ENCODE results near the gene ABCB11. TPM values are rescaled to one million over a fixed set of nuclear protein-coding genes. Genes with fewer than 3 reads are reported as not detected.
A peak's percentile ranks its signal among the peaks of the same experiment; 100 is the strongest.

ABCB11 gene
- total and polyA plus RNA-seq, 9 of the 15 experiments (the other 6 are each of a cell fraction or from before 2014, with no cell fraction given), result 0.04 to 0.51 (median 0.10) TPM; not detected in 1

- no peaks in the 10 kb centered on the region for H3K27me3 ChIP-seq (ENCODE audit: control insufficient read depth in 2 of 2, insufficient read depth in 2 of 2, low read length in 2 of 2)
- H3K4me1 ChIP-seq (replicated peaks in 1 of 2; ENCODE audit: control insufficient read depth in 2 of 2, insufficient read depth in 2 of 2, low read length in 2 of 2), result peaks cover 0 to 29% of the 10 kb centered on the region in 2 experiments; a peak in 4 of 5 replicates
- H3K9ac ChIP-seq (ENCODE audit: insufficient read depth in 1 of 2, low read depth in 2 of 2, low read length in 2 of 2), result no peak overlapping the region
- H3K36me3 ChIP-seq (ENCODE audit: control insufficient read depth, insufficient read depth, low read length), result no peaks in the 10 kb centered on the region
- DNase-seq (ENCODE audit: extremely low read depth in 1 of 4, low spot score in 3 of 4) (peak in 2 of 4 experiments; percentile 67 to 78), ATAC-seq (peak; percentile 89), FAIRE-seq (peak; percentile 66)
- peak overlapping the region; percentile 80 for H2AFZ ChIP-seq (ENCODE audit: low read depth, low read length)
- no TSS peak for BruUV-seq (replicated peaks)
- in situ Hi-C loops (cut with MboI) (no loop called here), intact Hi-C loops (cut with micrococcal nuclease) (loop anchor here (5.0 kb wide), 2 partner anchors 72 to 73 kb away; no protein-coding TSS in a partner anchor)
- no peak overlapping the region for H3K4me3 ChIP-seq
- no peaks in the 10 kb centered on the region for H3K79me2 ChIP-seq (ENCODE audit: control insufficient read depth, insufficient read depth, low read length)
- H3K27ac ChIP-seq (ENCODE audit: extremely low read depth, low read depth, low read length), result peak overlapping the region; percentile 36; the same call in 1 of the 3 replicates
- H4K20me1 ChIP-seq (replicated peaks; ENCODE audit: control insufficient read depth, insufficient read depth, low read length), result no peaks in the 10 kb centered on the region
- peaks cover 8% of the 10 kb centered on the region; the same call in 1 of the 2 replicates for H3K9me3 ChIP-seq (replicated peaks; ENCODE audit: control insufficient read depth, insufficient read depth, low read depth, low read length)
- WGBS (ENCODE audit: insufficient coverage, low coverage, missing lambda C conversion rate), result 0% methylated on average over 1 of the region's 1 CpG
- H3K9me1 ChIP-seq (ENCODE audit: control insufficient read depth, insufficient read depth, low read length), result no peaks in the 10 kb centered on the region
- ChIA-PET CTCF (ENCODE audit: low intra/inter-chr PET ratio) (no interaction called here), POLR2A (interaction anchor here (0.6 to 1.2 kb wide), 4 partner anchors 8 to 16 kb away, joined by 3 to 6 read pairs (median 3); no protein-coding TSS in a partner anchor)
- no peak overlapping the region for H3K4me2 ChIP-seq (ENCODE audit: insufficient read depth, low read length)
- TF ChIP-seq ATF7 (IDR thresholded peaks at IDR 0.05) (0 out of 2 replicates have a peak, but pooled peaks have one; percentile 34), ARID1B (IDR thresholded peaks at IDR 0.05) (peak; percentile 76), HDAC1 (IDR thresholded peaks at IDR 0.05) (peak in 1 of 2 experiments; percentile 50; a peak in 1 of 4 replicates), CTBP1 (IDR thresholded peaks at IDR 0.05; ENCODE audit: borderline replicate concordance) (peak; percentile 72), DPF2 (IDR thresholded peaks at IDR 0.05) (peak; percentile 72), TRIM24 (IDR thresholded peaks at IDR 0.05) (0 out of 4 replicates have a peak, but pooled peaks of 1 of the 2 experiments have one; percentile 50), SOX6 (IDR thresholded peaks at IDR 0.05) (peak; percentile 77), LEF1 (IDR thresholded peaks at IDR 0.05) (peak; percentile 44; the same call in 1 of the 2 replicates), BRD4 (IDR thresholded peaks at IDR 0.05) (no peak), CC2D1A (IDR thresholded peaks at IDR 0.05) (peak; percentile 65; the same call in 1 of the 2 replicates), SREBF1 (IDR thresholded peaks at IDR 0.05; ENCODE audit: borderline replicate concordance, low read depth, low read length) (no peak), YY1 (IDR thresholded peaks at IDR 0.05; ENCODE audit: borderline replicate concordance in 1 of 3, control insufficient read depth in 1 of 3, extremely low read depth in 1 of 3, insufficient read depth in 3 of 3, insufficient read length in 1 of 3, insufficient replicate concordance in 2 of 3, low read depth in 1 of 3, low read length in 2 of 3) (peak in 2 of 3 experiments; percentile 18 to 91), FOXA3 (CRISPR knock-in tag; conservative IDR thresholded peaks at IDR 0.05 in 1 of 2, IDR thresholded peaks at IDR 0.05 in 1 of 2) (peak; percentile 83 to 88), CXXC5 (CRISPR knock-in tag; IDR thresholded peaks at IDR 0.05) (peak; percentile 47; the same call in 1 of the 2 replicates), TCF3 (CRISPR knock-in tag; IDR thresholded peaks at IDR 0.05) (peak; percentile 74), JUND (IDR thresholded peaks at IDR 0.05; ENCODE audit: borderline replicate concordance, low read depth, low read length) (peak; percentile 43; the same call in 1 of the 2 replicates), JUND (tag; IDR thresholded peaks at IDR 0.05; ENCODE audit: borderline replicate concordance, low read depth, low read length) (peak; percentile 44; the same call in 1 of the 3 replicates)
- TF ChIP-seq, protein P1, sequence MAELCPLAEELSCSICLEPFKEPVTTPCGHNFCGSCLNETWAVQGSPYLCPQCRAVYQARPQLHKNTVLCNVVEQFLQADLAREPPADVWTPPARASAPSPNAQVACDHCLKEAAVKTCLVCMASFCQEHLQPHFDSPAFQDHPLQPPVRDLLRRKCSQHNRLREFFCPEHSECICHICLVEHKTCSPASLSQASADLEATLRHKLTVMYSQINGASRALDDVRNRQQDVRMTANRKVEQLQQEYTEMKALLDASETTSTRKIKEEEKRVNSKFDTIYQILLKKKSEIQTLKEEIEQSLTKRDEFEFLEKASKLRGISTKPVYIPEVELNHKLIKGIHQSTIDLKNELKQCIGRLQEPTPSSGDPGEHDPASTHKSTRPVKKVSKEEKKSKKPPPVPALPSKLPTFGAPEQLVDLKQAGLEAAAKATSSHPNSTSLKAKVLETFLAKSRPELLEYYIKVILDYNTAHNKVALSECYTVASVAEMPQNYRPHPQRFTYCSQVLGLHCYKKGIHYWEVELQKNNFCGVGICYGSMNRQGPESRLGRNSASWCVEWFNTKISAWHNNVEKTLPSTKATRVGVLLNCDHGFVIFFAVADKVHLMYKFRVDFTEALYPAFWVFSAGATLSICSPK (IDR thresholded peaks at IDR 0.05; ENCODE audit: borderline replicate concordance), result no peak
- TF ChIP-seq, protein P2, sequence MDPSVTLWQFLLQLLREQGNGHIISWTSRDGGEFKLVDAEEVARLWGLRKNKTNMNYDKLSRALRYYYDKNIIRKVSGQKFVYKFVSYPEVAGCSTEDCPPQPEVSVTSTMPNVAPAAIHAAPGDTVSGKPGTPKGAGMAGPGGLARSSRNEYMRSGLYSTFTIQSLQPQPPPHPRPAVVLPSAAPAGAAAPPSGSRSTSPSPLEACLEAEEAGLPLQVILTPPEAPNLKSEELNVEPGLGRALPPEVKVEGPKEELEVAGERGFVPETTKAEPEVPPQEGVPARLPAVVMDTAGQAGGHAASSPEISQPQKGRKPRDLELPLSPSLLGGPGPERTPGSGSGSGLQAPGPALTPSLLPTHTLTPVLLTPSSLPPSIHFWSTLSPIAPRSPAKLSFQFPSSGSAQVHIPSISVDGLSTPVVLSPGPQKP (CRISPR knock-in tag; IDR thresholded peaks at IDR 0.05), result no peak
- TF ChIP-seq, protein P3, sequence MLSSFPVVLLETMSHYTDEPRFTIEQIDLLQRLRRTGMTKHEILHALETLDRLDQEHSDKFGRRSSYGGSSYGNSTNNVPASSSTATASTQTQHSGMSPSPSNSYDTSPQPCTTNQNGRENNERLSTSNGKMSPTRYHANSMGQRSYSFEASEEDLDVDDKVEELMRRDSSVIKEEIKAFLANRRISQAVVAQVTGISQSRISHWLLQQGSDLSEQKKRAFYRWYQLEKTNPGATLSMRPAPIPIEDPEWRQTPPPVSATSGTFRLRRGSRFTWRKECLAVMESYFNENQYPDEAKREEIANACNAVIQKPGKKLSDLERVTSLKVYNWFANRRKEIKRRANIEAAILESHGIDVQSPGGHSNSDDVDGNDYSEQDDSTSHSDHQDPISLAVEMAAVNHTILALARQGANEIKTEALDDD (IDR thresholded peaks at IDR 0.05), result peak; percentile 51; the same call in 1 of the 2 replicates
Measured at GRCh38 chr2:169034256-169034655, 3.1 kb upstream of the ABCB11 start.
